ENCODE data around the gene BNIP5.

Gene BNIP5

GRCh38 chr6:36378243-36378920 is 41.7 kb upstream of the BNIP5 start:
- Histone ChIP-seq H3K4me3 (no peak overlapping the region), H3K27ac (no peak overlapping the region), H3K9ac (ENCODE audit: insufficient read length) (no peak overlapping the region), H3K9me3 (ENCODE audit: low read depth, low read length) (no peaks in the 10 kb centered on the region), H3K36me3 (ENCODE audit: insufficient read depth, low read length) (no peaks in the 10 kb centered on the region)
- no peak for DNase-seq (ENCODE audit: low read depth, low spot score)
- TF ChIP-seq POLR2AphosphoS5 (IDR thresholded peaks at IDR 0.05; ENCODE audit: borderline replicate concordance, low read depth, low read length) (no peak), FOXP2 (optimal IDR thresholded peaks at IDR 0.05; ENCODE audit: control extremely low read depth, extremely low read length, insufficient read depth) (no peak), EZH2 (IDR thresholded peaks at IDR 0.05) (no peak)

GRCh38 chr6:36377594-36377993 is 40.9 kb upstream of the BNIP5 start:
- Histone ChIP-seq H3K36me3 (ENCODE audit: insufficient read depth, low read length) (no peaks in the 10 kb centered on the region), H3K4me3 (no peak overlapping the region), H3K9me3 (ENCODE audit: low read depth, low read length) (no peaks in the 10 kb centered on the region), H3K27ac (no peak overlapping the region), H3K9ac (ENCODE audit: insufficient read length) (no peak overlapping the region)
- no peak for DNase-seq (ENCODE audit: low read depth, low spot score)
- TF ChIP-seq FOXP2 (optimal IDR thresholded peaks at IDR 0.05; ENCODE audit: control extremely low read depth, extremely low read length, insufficient read depth), result no peak
- no peak for TF ChIP-seq EZH2 (IDR thresholded peaks at IDR 0.05)
- TF ChIP-seq POLR2AphosphoS5 (IDR thresholded peaks at IDR 0.05; ENCODE audit: borderline replicate concordance, low read depth, low read length), result no peak

GRCh38 chr6:36376742-36377141 is 40.1 kb upstream of the BNIP5 start:
- no peak for TF ChIP-seq EZH2 (IDR thresholded peaks at IDR 0.05)
- no peak for TF ChIP-seq FOXP2 (optimal IDR thresholded peaks at IDR 0.05; ENCODE audit: control extremely low read depth, extremely low read length, insufficient read depth)
- no peak for TF ChIP-seq POLR2AphosphoS5 (IDR thresholded peaks at IDR 0.05; ENCODE audit: borderline replicate concordance, low read depth, low read length)
- H3K4me3 ChIP-seq, result no peak overlapping the region
- H3K27ac ChIP-seq, result no peak overlapping the region
- no peaks in the 10 kb centered on the region for H3K9me3 ChIP-seq (ENCODE audit: low read depth, low read length)
- H3K36me3 ChIP-seq (ENCODE audit: insufficient read depth, low read length), result no peaks in the 10 kb centered on the region
- DNase-seq (ENCODE audit: low read depth, low spot score), result no peak
- no peak overlapping the region for H3K9ac ChIP-seq (ENCODE audit: insufficient read length)

- H3K4me3 ChIP-seq, result no peak overlapping the region
- H3K27ac ChIP-seq, result no peak overlapping the region
- TF ChIP-seq POLR2AphosphoS5 (IDR thresholded peaks at IDR 0.05; ENCODE audit: borderline replicate concordance, low read depth, low read length) (no peak), EZH2 (IDR thresholded peaks at IDR 0.05) (no peak), FOXP2 (optimal IDR thresholded peaks at IDR 0.05; ENCODE audit: control extremely low read depth, extremely low read length, insufficient read depth) (no peak)
- no peak for DNase-seq (ENCODE audit: low read depth, low spot score)
- no peaks in the 10 kb centered on the region for H3K9me3 ChIP-seq (ENCODE audit: low read depth, low read length)
- H3K36me3 ChIP-seq (ENCODE audit: insufficient read depth, low read length), result no peaks in the 10 kb centered on the region
- no peak overlapping the region for H3K9ac ChIP-seq (ENCODE audit: insufficient read length)
Measured at GRCh38 chr6:36376183-36376582, 39.5 kb upstream of the BNIP5 start.

GRCh38 chr6:36375644-36376155 is 39.0 kb upstream of the BNIP5 start:
- Histone ChIP-seq H3K27ac (no peak overlapping the region), H3K4me3 (no peak overlapping the region), H3K9ac (ENCODE audit: insufficient read length) (no peak overlapping the region), H3K36me3 (ENCODE audit: insufficient read depth, low read length) (no peaks in the 10 kb centered on the region), H3K9me3 (ENCODE audit: low read depth, low read length) (no peaks in the 10 kb centered on the region)
- TF ChIP-seq POLR2AphosphoS5 (IDR thresholded peaks at IDR 0.05; ENCODE audit: borderline replicate concordance, low read depth, low read length), result no peak
- TF ChIP-seq FOXP2 (optimal IDR thresholded peaks at IDR 0.05; ENCODE audit: control extremely low read depth, extremely low read length, insufficient read depth), result no peak
- no peak for TF ChIP-seq EZH2 (IDR thresholded peaks at IDR 0.05)
- no peak for DNase-seq (ENCODE audit: low read depth, low spot score)

GRCh38 chr6:36374972-36375371 is 38.3 kb upstream of the BNIP5 start:
- TF ChIP-seq EZH2 (IDR thresholded peaks at IDR 0.05), result no peak
- TF ChIP-seq POLR2AphosphoS5 (IDR thresholded peaks at IDR 0.05; ENCODE audit: borderline replicate concordance, low read depth, low read length), result no peak
- TF ChIP-seq FOXP2 (optimal IDR thresholded peaks at IDR 0.05; ENCODE audit: control extremely low read depth, extremely low read length, insufficient read depth), result no peak
- H3K36me3 ChIP-seq (ENCODE audit: insufficient read depth, low read length), result no peaks in the 10 kb centered on the region
- no peak overlapping the region for H3K4me3 ChIP-seq

GRCh38 chr6:36374194-36374593 is 37.5 kb upstream of the BNIP5 start:
- H3K4me3 ChIP-seq, result no peak overlapping the region
- no peaks in the 10 kb centered on the region for H3K9me3 ChIP-seq (ENCODE audit: low read depth, low read length)
- H3K36me3 ChIP-seq (ENCODE audit: insufficient read depth, low read length), result no peaks in the 10 kb centered on the region
- no peak overlapping the region for H3K27ac ChIP-seq
- DNase-seq (ENCODE audit: low read depth, low spot score), result no peak
- no peak overlapping the region for H3K9ac ChIP-seq (ENCODE audit: insufficient read length)
- TF ChIP-seq FOXP2 (optimal IDR thresholded peaks at IDR 0.05; ENCODE audit: control extremely low read depth, extremely low read length, insufficient read depth), result no peak
- TF ChIP-seq POLR2AphosphoS5 (IDR thresholded peaks at IDR 0.05; ENCODE audit: borderline replicate concordance, low read depth, low read length), result no peak
- no peak for TF ChIP-seq EZH2 (IDR thresholded peaks at IDR 0.05)

More at GRCh38 chr6:36374972-36375371, 38.3 kb upstream of the BNIP5 start:
- Histone ChIP-seq H3K9me3 (ENCODE audit: low read depth, low read length) (no peaks in the 10 kb centered on the region), H3K9ac (ENCODE audit: insufficient read length) (no peak overlapping the region), H3K27ac (no peak overlapping the region)
- DNase-seq (ENCODE audit: low read depth, low spot score), result no peak

- no peak overlapping the region for H3K4me3 ChIP-seq
- no peak for DNase-seq (ENCODE audit: low read depth, low spot score)
- no peak for TF ChIP-seq FOXP2 (optimal IDR thresholded peaks at IDR 0.05; ENCODE audit: control extremely low read depth, extremely low read length, insufficient read depth)
- TF ChIP-seq POLR2AphosphoS5 (IDR thresholded peaks at IDR 0.05; ENCODE audit: borderline replicate concordance, low read depth, low read length), result no peak
- H3K27ac ChIP-seq, result no peak overlapping the region
- no peaks in the 10 kb centered on the region for H3K36me3 ChIP-seq (ENCODE audit: insufficient read depth, low read length)
- H3K9me3 ChIP-seq (ENCODE audit: low read depth, low read length), result no peaks in the 10 kb centered on the region
- H3K9ac ChIP-seq (ENCODE audit: insufficient read length), result no peak overlapping the region
Measured at GRCh38 chr6:36373368-36374019, 36.8 kb upstream of the BNIP5 start.
